ENCODE measurements around the gene PLEKHG4B.

GRCh38 chr5:157126-157715, 65.3 kb downstream of the PLEKHG4B start:
- TF ChIP-seq CTCF (IDR thresholded peaks at IDR 0.05 in 8 of 11, conservative IDR thresholded peaks at IDR 0.05 in 3 of 11): no peak
- no peak for TF ChIP-seq POLR2A (IDR thresholded peaks at IDR 0.05)
- TF ChIP-seq POLR2AphosphoS5 (IDR thresholded peaks at IDR 0.05): no peak

Measured in spleen (tissue), 7 donors.